ENCODE measurements around the gene ZCCHC3.

GRCh38 chr20:270517-270916 is 26.9 kb upstream of the ZCCHC3 start:
- TF ChIP-seq CTCF (conservative IDR thresholded peaks at IDR 0.05 in 1 of 2, IDR thresholded peaks at IDR 0.05 in 1 of 2; ENCODE audit: low read depth in 1 of 2, low read length in 2 of 2) (no peak), EZH2 (IDR thresholded peaks at IDR 0.05; ENCODE audit: low read length, missing control alignments) (no peak)

All from fibroblast of lung (primary cell).